ENCODE data around the gene NCOA7. TPM values are rescaled to one million over a fixed set of nuclear protein-coding genes. Genes with fewer than 3 reads are reported as not detected.

NCOA7 gene
- total RNA-seq, 1 experiment from 2014 or later, result 34.2 TPM

DNA sequence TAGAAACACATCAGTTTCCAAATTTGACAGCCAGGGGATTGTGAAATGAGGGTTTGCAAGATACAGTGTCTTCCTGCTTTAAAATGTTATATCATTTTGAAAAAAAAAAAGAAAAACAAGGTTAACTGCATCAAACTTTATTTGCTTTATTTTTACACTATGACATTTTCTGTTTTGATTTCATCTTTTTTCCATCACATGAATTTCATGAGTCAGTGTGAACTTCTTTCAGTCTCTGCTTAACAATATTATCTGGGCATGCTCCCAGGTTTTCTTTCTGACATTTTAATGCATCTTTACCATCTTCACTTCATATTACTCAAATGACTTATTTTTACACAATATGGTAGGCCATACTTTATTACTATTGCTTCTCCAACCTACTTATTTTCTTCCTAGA, 1.9 kb downstream of the NCOA7 start:
- H3K4me1 ChIP-seq (ENCODE audit: low read length), result peaks cover 86% of the 10 kb centered on the region
- no peaks in the 10 kb centered on the region for H3K9me3 ChIP-seq (ENCODE audit: low read length)
- peak overlapping the region; percentile 98 for H3K27ac ChIP-seq (ENCODE audit: low read length)
- H3K9me2 ChIP-seq (replicated peaks; ENCODE audit: insufficient read depth, low read length), result no peaks in the 10 kb centered on the region
- peak overlapping the region; percentile 81 for H3K9ac ChIP-seq (ENCODE audit: low read length)
- peak overlapping the region; percentile 91 for H3K4me3 ChIP-seq (ENCODE audit: low read length)
- no peak overlapping the region for H2AFZ ChIP-seq (ENCODE audit: low read length)
- peaks cover 73% of the 10 kb centered on the region for H3K79me2 ChIP-seq (ENCODE audit: low read length)
- peak overlapping the region; percentile 87 for H3K4me2 ChIP-seq (ENCODE audit: low read depth, low read length, poor library complexity, severe bottlenecking)
- DNase-seq, result peak; percentile 48
- no peaks in the 10 kb centered on the region for H3K36me3 ChIP-seq (ENCODE audit: insufficient read depth, low read length)
- no peaks in the 10 kb centered on the region for H3K27me3 ChIP-seq (ENCODE audit: low read length)
- H4K20me1 ChIP-seq (ENCODE audit: insufficient read depth, low read depth, low read length), result no peaks in the 10 kb centered on the region

DNA sequence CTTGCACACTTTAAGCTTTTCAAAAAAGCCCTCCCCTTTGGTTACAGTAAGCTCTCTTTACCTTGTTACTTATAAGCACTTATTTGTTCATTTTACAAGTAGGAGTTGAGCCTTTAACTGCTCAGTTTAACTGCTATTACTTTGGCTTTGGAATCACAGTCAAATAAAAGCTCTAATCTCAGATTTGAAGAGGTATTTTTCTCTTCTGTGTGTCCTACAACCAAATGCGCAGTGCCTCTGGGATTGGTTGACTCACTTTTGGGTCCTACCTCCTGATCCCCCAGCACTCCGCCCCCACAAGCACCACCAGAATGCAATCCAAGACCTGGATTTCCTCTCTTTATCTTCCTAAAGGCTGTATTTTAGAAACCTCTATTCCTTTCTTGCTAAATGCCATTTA, 2.5 kb downstream of the NCOA7 start:
- Histone ChIP-seq H3K27me3 (ENCODE audit: low read length) (no peaks in the 10 kb centered on the region), H3K4me3 (ENCODE audit: low read length) (peak overlapping the region; percentile 91), H2AFZ (ENCODE audit: low read length) (no peak overlapping the region), H3K79me2 (ENCODE audit: low read length) (peaks cover 75% of the 10 kb centered on the region), H3K36me3 (ENCODE audit: insufficient read depth, low read length) (no peaks in the 10 kb centered on the region), H3K9ac (ENCODE audit: low read length) (peak overlapping the region; percentile 81), H3K27ac (ENCODE audit: low read length) (peak overlapping the region; percentile 98), H4K20me1 (ENCODE audit: insufficient read depth, low read depth, low read length) (no peaks in the 10 kb centered on the region), H3K9me2 (replicated peaks; ENCODE audit: insufficient read depth, low read length) (no peaks in the 10 kb centered on the region), H3K4me1 (ENCODE audit: low read length) (peaks cover 86% of the 10 kb centered on the region), H3K9me3 (ENCODE audit: low read length) (no peaks in the 10 kb centered on the region), H3K4me2 (ENCODE audit: low read depth, low read length, poor library complexity, severe bottlenecking) (peak overlapping the region; percentile 87)
- peak; percentile 66 for DNase-seq

DNA sequence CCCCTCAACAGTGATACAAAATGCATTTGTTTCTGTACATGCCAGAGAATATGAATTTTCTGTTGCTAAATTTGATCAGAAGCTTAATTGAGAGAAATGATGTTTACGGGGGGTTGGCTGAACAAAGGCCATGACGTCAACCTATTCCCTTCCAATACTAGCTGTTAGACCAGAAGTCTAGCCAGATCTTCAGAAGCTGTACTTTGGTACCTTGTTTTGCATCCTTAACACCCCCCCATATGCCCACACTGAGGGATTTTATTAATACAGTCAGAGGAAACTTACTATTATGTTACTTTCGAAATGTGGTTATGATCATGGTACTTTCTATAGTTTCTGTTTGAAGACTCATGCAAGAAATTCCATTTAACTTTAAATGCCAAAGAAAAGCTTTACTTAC, 3.1 kb downstream of the NCOA7 start:
- Histone ChIP-seq H3K4me3 (ENCODE audit: low read length) (peak overlapping the region; percentile 91), H3K27ac (ENCODE audit: low read length) (peak overlapping the region; percentile 98), H3K9ac (ENCODE audit: low read length) (peak overlapping the region; percentile 81), H3K4me2 (ENCODE audit: low read depth, low read length, poor library complexity, severe bottlenecking) (peak overlapping the region; percentile 87), H3K9me2 (replicated peaks; ENCODE audit: insufficient read depth, low read length) (no peaks in the 10 kb centered on the region), H2AFZ (ENCODE audit: low read length) (no peak overlapping the region), H3K27me3 (ENCODE audit: low read length) (no peaks in the 10 kb centered on the region), H4K20me1 (ENCODE audit: insufficient read depth, low read depth, low read length) (no peaks in the 10 kb centered on the region), H3K79me2 (ENCODE audit: low read length) (peaks cover 75% of the 10 kb centered on the region), H3K36me3 (ENCODE audit: insufficient read depth, low read length) (no peaks in the 10 kb centered on the region), H3K9me3 (ENCODE audit: low read length) (no peaks in the 10 kb centered on the region), H3K4me1 (ENCODE audit: low read length) (peaks cover 86% of the 10 kb centered on the region)
- peak; percentile 67 for DNase-seq

DNA sequence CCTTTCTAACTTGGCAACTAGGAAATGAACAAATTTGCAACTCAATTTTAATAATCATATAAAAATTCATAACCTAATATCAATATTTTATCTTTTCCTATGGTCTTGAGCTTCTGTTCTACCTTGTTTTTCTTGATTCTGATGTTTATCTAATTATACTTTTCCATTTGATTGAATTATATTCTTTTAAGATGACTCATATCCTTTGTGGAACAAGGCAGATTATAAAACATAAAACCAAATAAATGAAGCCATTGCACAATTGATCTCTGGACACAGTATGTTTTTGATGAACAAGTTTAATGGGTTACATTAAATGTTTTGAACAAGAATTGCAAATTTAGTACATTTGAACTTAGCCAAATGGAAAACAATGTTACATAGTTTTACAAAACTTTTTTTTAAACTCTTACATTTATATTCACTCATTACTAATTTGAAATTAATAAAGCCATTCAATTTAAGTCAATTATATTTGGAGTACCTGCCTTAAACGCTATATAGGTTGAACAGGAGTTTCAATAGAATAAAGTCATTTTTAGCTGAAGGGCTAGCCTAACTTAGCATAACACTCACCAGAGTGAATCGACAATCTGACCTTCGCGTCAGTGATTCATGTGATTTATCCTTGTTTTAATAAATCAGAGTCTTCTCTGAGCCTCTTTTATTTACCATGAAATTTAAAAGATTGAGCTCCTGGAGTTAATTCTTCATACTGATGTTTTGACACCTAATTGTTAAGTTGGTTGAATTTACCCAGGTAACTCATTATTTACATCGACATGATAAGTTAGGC, 3.8 kb downstream of the NCOA7 start:
- H3K4me2 ChIP-seq (ENCODE audit: low read depth, low read length, poor library complexity, severe bottlenecking), result peak overlapping the region; percentile 87

DNA sequence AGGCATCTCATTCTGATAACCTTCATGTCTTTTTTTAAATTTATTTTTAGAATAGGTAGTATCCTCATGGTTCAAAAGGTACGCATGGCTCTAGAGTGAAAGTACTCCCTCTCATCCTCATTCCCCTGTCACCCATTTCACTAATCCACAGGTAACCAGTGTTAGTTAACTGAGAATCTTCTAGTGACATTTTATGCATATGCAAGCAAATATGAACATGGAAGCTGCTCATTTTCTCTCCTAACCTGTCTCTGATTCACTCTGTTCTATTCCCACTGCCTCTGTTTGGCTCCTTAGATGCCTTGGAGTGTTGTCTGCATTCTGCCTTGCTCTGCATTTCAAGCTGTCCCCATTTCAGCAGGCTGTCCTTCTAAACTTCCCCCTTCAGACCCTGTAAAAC, 4.5 kb downstream of the NCOA7 start:
- peaks cover 11% of the 10 kb centered on the region; the same call in 1 of the 2 replicates for H3K36me3 ChIP-seq (ENCODE audit: insufficient read depth, low read length)
- H3K4me3 ChIP-seq (ENCODE audit: low read length), result peak overlapping the region; percentile 6; the same call in 1 of the 2 replicates
- peak overlapping the region; percentile 24 for H3K9ac ChIP-seq (ENCODE audit: low read length)
- peaks cover 86% of the 10 kb centered on the region for H3K4me1 ChIP-seq (ENCODE audit: low read length)
- peak overlapping the region; percentile 98 for H3K27ac ChIP-seq (ENCODE audit: low read length)
- no peaks in the 10 kb centered on the region for H3K9me3 ChIP-seq (ENCODE audit: low read length)
- H3K4me2 ChIP-seq (ENCODE audit: low read depth, low read length, poor library complexity, severe bottlenecking), result peak overlapping the region; percentile 87
- no peak for DNase-seq
- H2AFZ ChIP-seq (ENCODE audit: low read length), result no peak overlapping the region
- no peaks in the 10 kb centered on the region for H3K9me2 ChIP-seq (replicated peaks; ENCODE audit: insufficient read depth, low read length)
- peaks cover 90% of the 10 kb centered on the region for H3K79me2 ChIP-seq (ENCODE audit: low read length)
- H3K27me3 ChIP-seq (ENCODE audit: low read length), result no peaks in the 10 kb centered on the region
- H4K20me1 ChIP-seq (ENCODE audit: insufficient read depth, low read depth, low read length), result no peaks in the 10 kb centered on the region

More for the DNA sequence above, 3.8 kb downstream of the NCOA7 start:
- H3K9me3 ChIP-seq (ENCODE audit: low read length), result no peaks in the 10 kb centered on the region
- peaks cover 86% of the 10 kb centered on the region for H3K4me1 ChIP-seq (ENCODE audit: low read length)
- no peak for DNase-seq
- H3K27ac ChIP-seq (ENCODE audit: low read length), result peak overlapping the region; percentile 98
- H3K27me3 ChIP-seq (ENCODE audit: low read length), result no peaks in the 10 kb centered on the region
- peak overlapping the region; percentile 24; the same call in 1 of the 2 replicates for H3K9ac ChIP-seq (ENCODE audit: low read length)
- no peaks in the 10 kb centered on the region for H4K20me1 ChIP-seq (ENCODE audit: insufficient read depth, low read depth, low read length)
- H3K4me3 ChIP-seq (ENCODE audit: low read length), result peak overlapping the region; percentile 91
- H3K9me2 ChIP-seq (replicated peaks; ENCODE audit: insufficient read depth, low read length), result no peaks in the 10 kb centered on the region
- H2AFZ ChIP-seq (ENCODE audit: low read length), result no peak overlapping the region
- peaks cover 82% of the 10 kb centered on the region for H3K79me2 ChIP-seq (ENCODE audit: low read length)
- H3K36me3 ChIP-seq (ENCODE audit: insufficient read depth, low read length), result peaks cover 4% of the 10 kb centered on the region; the same call in 1 of the 2 replicates

DNA sequence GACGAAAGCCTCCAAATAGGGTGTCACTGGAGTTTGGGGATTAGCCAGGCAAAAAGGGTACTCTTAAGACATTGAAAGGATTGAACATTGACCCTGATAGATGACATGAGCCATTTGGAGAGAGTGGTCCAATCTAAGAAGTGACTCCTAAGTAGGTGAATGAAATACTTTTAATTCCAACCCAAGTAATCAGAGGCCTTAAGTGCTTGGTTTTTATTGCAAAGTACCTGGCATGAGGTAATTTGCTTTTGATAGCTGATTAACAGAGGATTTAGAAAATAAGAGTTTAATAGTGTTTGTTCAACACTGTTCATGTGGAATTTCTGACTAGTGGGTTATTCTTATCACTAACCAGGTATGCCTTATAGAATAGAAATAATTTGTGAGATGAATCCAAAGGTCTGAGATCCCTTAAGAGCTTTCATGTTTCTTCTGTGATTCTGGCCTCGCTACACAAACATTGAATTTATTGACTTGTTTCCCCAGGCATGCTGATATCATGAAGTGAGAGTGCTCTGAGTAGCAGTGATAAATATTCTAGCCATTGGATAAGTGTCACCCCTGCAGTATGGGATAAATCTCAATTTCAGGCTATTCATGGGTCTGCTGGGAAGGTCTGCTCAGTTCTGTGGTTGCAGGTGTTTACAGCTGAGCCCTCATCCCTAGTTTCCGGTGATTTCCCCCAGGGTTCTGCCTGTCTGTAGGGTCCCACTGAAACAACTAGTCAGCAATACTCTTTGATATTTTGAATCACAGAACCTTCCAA, 6.5 kb downstream of the NCOA7 start:
- Histone ChIP-seq H3K27ac (ENCODE audit: low read length) (peak overlapping the region; percentile 98), H3K9ac (ENCODE audit: low read length) (peak overlapping the region; percentile 58), H3K27me3 (ENCODE audit: low read length) (no peaks in the 10 kb centered on the region), H2AFZ (ENCODE audit: low read length) (no peak overlapping the region), H3K9me2 (replicated peaks; ENCODE audit: insufficient read depth, low read length) (no peaks in the 10 kb centered on the region), H4K20me1 (ENCODE audit: insufficient read depth, low read depth, low read length) (no peaks in the 10 kb centered on the region), H3K36me3 (ENCODE audit: insufficient read depth, low read length) (peaks cover 18% of the 10 kb centered on the region), H3K9me3 (ENCODE audit: low read length) (no peaks in the 10 kb centered on the region), H3K4me1 (ENCODE audit: low read length) (peaks cover 100% of the 10 kb centered on the region), H3K4me3 (ENCODE audit: low read length) (peak overlapping the region; percentile 56), H3K4me2 (ENCODE audit: low read depth, low read length, poor library complexity, severe bottlenecking) (peak overlapping the region; percentile 93), H3K79me2 (ENCODE audit: low read length) (peaks cover 95% of the 10 kb centered on the region)
- DNase-seq, result peak; percentile 48

DNA sequence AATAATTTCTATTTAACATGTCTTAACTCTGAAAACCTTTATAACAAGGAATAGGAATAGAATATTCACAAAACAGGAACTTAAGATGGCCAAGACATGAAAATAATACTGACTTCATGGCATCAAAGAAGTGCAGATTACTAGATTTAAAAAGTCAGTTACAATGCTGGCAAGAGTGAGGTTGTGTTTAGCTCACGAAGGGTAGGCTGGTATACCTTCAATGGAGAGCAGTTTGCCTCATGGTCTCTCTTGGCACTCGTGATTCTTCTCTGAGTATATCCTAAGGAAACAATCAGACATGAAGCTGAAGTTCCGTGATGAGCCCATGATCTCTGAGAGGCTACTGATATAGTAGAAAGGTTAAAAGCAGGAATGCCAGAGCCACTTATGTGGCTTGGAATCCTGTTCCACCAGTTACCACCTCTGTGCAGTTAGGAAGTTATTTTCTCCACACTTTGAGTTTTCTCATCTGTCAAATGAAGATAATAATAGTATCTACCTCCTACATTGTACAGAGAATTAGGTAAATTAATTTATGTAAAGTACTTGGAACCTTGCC, 7.2 kb downstream of the NCOA7 start:
- H3K9ac ChIP-seq (ENCODE audit: low read length), result peak overlapping the region; percentile 58
- peaks cover 95% of the 10 kb centered on the region for H3K79me2 ChIP-seq (ENCODE audit: low read length)
- H3K36me3 ChIP-seq (ENCODE audit: insufficient read depth, low read length), result peaks cover 18% of the 10 kb centered on the region
- peak overlapping the region; percentile 93 for H3K4me2 ChIP-seq (ENCODE audit: low read depth, low read length, poor library complexity, severe bottlenecking)
- peak overlapping the region; percentile 98 for H3K27ac ChIP-seq (ENCODE audit: low read length)
- H3K4me1 ChIP-seq (ENCODE audit: low read length), result peaks cover 100% of the 10 kb centered on the region
- H4K20me1 ChIP-seq (ENCODE audit: insufficient read depth, low read depth, low read length), result no peaks in the 10 kb centered on the region
- H3K9me3 ChIP-seq (ENCODE audit: low read length), result no peaks in the 10 kb centered on the region
- no peaks in the 10 kb centered on the region for H3K9me2 ChIP-seq (replicated peaks; ENCODE audit: insufficient read depth, low read length)
- H3K27me3 ChIP-seq (ENCODE audit: low read length), result no peaks in the 10 kb centered on the region
- no peak overlapping the region for H2AFZ ChIP-seq (ENCODE audit: low read length)
- H3K4me3 ChIP-seq (ENCODE audit: low read length), result peak overlapping the region; percentile 56
- DNase-seq, result peak; percentile 75
